PC-3 (cell line): ENCODE measurements around the gene ZNRF1. TPM values are rescaled to one million over a fixed set of nuclear protein-coding genes. Genes with fewer than 3 reads are reported as not detected.
A peak's percentile ranks its signal among the peaks of the same experiment; 100 is the strongest.
"Not testable (repeated sequence)": the region's sequence is repeated elsewhere in the genome, so short reads cannot be mapped to it uniquely, and the experiment has no call there.

ENCODE experiments used
- ATAC-seq: fragments of 200-7000 bp; cut with Tn5 transposase; 2 replicates; pipeline ENCODE4 v1.9.1; 2020; ENCODE audit warnings: mild to moderate bottlenecking, moderate library complexity
- BruUV-seq: library from RNA; stranded (reverse); fragments of 400-500 nt; replicated peaks from 2 replicates; lab custom pipeline; 2021; lab: Mats Ljungman, UMichigan
- CTCF ChIA-PET: fragments of 300-600 bp; sonication (Branson Sonifier 250); formaldehyde crosslinking; loops from one replicate; lab custom pipeline; 2022; ENCODE audit warnings: antibody characterized with exemption; lab: Charles Lee
- POLR2A ChIA-PET: fragments of 300-600 bp; sonication (Branson Sonifier 250); formaldehyde crosslinking; loops from one replicate; lab custom pipeline; 2022; ENCODE audit warnings: antibody characterized with exemption; ENCODE audit not compliant: unreplicated experiment; lab: Charles Lee
- DNase-seq: peaks from one replicate; pipeline ENCODE4 v3.0.0-alpha.2; 2015
- H2AFZ ChIP-seq: fragments of 300-600 bp; sonication (generic); 2 replicates; pipeline ENCODE4 v1.6.0; 2016; ENCODE audit warnings: antibody characterized with exemption, low read length
- H3F3A ChIP-seq: fragments of 300-600 bp; sonication (generic); one replicate; pipeline ENCODE4 v1.6.0; 2017; ENCODE audit warnings: antibody characterized with exemption, low read length, control low read depth, mild to moderate bottlenecking; ENCODE audit not compliant: unreplicated experiment
- H3K27ac ChIP-seq: fragments of 300-600 bp; sonication (generic); 2 replicates; pipeline ENCODE4 v1.5.1; 2016; ENCODE audit warnings: mild to moderate bottlenecking, low read length
- H3K27me3 ChIP-seq: fragments of 300-600 bp; sonication (generic); 2 replicates; pipeline ENCODE4 v1.6.1; 2016; ENCODE audit warnings: low read length, mixed read lengths
- H3K36me3 ChIP-seq: fragments of 300-600 bp; sonication (generic); 2 replicates; pipeline ENCODE4 v1.6.1; 2016; ENCODE audit warnings: low read depth, mixed run types, low read length, mixed read lengths
- H3K4me1 ChIP-seq: fragments of 300-600 bp; sonication (generic); 2 replicates; pipeline ENCODE4 v1.5.1; 2016; ENCODE audit warnings: low read length; ENCODE audit not compliant: insufficient read depth
- H3K4me2 ChIP-seq: fragments of 300-600 bp; sonication (generic); 2 replicates; pipeline ENCODE4 v1.6.0; 2016; ENCODE audit warnings: low read length
- H3K4me3 ChIP-seq: fragments of 300-600 bp; sonication (generic); 2 replicates; pipeline ENCODE4 v1.5.1; 2016; ENCODE audit warnings: mild to moderate bottlenecking, low read length, mixed read lengths
- H3K79me2 ChIP-seq: fragments of 300-600 bp; sonication (generic); 2 replicates; pipeline ENCODE4 v1.6.1; 2017; ENCODE audit warnings: low read length, mixed read lengths
- H3K9ac ChIP-seq: fragments of 300-600 bp; sonication (generic); 2 replicates; pipeline ENCODE4 v1.6.0; 2016; ENCODE audit warnings: mild to moderate bottlenecking, low read length
- H3K9me2 ChIP-seq: fragments of 300-600 bp; sonication (generic); replicated peaks from 2 replicates; pipeline ENCODE4 v1.6.1; 2016; ENCODE audit warnings: mixed run types, low read length, mixed read lengths
- H3K9me3 ChIP-seq: fragments of 300-600 bp; sonication (generic); 2 replicates; pipeline ENCODE4 v1.6.1; 2016; ENCODE audit warnings: low read length, mixed read lengths
- H4K20me1 ChIP-seq: fragments of 300-600 bp; sonication (generic); 2 replicates; pipeline ENCODE4 v1.6.1; 2016; ENCODE audit warnings: low read length, mixed read lengths
- EZH2 ChIP-seq: fragments of 300-600 bp; sonication (generic); IDR thresholded peaks from one replicate; pipeline ENCODE4 v1.6.1; 2017; ENCODE audit warnings: antibody characterized with exemption, mild to moderate bottlenecking, low read length; ENCODE audit not compliant: unreplicated experiment
- EZH2phosphoT487 ChIP-seq: fragments of 300-600 bp; sonication (generic); IDR thresholded peaks from 2 replicates; pipeline ENCODE4 v1.6.1; 2018; ENCODE audit warnings: mild to moderate bottlenecking, antibody characterized with exemption, low read length, borderline replicate concordance
- intact Hi-C: fragments of 100-400 bp; cut with micrococcal nuclease; formaldehyde crosslinking; loops from 2 replicates; pipeline ENCODE4 v1.9.0; 2023
- total RNA-seq: library from RNA; depleted of rRNA; stranded (reverse); fragments of >200 nt; gene quantifications from 2 replicates; pipeline ENCODE4 v1.2.3, GENCODE V29; 2014
- TF ChIP-seq, protein P1 (sequence below): fragments of 300-600 bp; sonication (generic); conservative IDR thresholded peaks from 2 replicates; pipeline ENCODE4 v1.5.1; 2017; ENCODE audit warnings: antibody characterized with exemption, low read depth, mild to moderate bottlenecking, low read length

ZNRF1 gene
- total RNA-seq, 1 experiment from 2014 or later = 60.4 TPM

GRCh38 chr16:75024182-75024581, 25.4 kb downstream of the ZNRF1 start:
- no peak for ATAC-seq
- no peaks in the 10 kb centered on the region for H3K27me3 ChIP-seq
- CTCF ChIA-PET = no interaction called here

DNA sequence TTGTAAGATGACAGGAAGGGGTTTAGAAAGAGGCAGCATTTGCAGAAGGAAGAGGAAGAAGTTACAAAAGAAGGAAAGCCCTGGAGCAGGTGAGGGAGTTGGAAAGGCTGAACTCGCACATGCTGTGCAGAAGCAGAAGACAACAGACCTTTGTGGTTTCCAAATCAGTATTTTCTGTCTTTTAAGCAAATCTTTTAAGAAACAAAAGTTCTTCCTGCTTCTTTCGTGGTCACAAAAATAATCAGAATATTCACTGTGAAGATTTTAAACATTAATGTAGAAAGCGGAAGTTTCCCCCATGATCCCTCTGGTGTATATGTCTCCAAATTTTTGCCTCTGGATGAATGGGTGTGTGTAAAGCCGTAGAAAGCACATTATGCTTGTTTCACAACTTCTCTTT, 25.8 kb downstream of the ZNRF1 start:
- CTCF ChIA-PET = no interaction called here
- peaks cover 80% of the 10 kb centered on the region for H3K79me2 ChIP-seq

More at GRCh38 chr16:75024182-75024581, 25.4 kb downstream of the ZNRF1 start:
- TF ChIP-seq, protein P1, sequence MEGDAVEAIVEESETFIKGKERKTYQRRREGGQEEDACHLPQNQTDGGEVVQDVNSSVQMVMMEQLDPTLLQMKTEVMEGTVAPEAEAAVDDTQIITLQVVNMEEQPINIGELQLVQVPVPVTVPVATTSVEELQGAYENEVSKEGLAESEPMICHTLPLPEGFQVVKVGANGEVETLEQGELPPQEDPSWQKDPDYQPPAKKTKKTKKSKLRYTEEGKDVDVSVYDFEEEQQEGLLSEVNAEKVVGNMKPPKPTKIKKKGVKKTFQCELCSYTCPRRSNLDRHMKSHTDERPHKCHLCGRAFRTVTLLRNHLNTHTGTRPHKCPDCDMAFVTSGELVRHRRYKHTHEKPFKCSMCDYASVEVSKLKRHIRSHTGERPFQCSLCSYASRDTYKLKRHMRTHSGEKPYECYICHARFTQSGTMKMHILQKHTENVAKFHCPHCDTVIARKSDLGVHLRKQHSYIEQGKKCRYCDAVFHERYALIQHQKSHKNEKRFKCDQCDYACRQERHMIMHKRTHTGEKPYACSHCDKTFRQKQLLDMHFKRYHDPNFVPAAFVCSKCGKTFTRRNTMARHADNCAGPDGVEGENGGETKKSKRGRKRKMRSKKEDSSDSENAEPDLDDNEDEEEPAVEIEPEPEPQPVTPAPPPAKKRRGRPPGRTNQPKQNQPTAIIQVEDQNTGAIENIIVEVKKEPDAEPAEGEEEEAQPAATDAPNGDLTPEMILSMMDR = no peak
- POLR2A ChIA-PET = no interaction called here
- no peaks in the 10 kb centered on the region for H4K20me1 ChIP-seq
- no peak overlapping the region for H3K9ac ChIP-seq
- peaks cover 9% of the 10 kb centered on the region for H3K36me3 ChIP-seq
- H3K9me3 ChIP-seq = peaks cover 5% of the 10 kb centered on the region
- BruUV-seq = no TSS peak
- no peaks in the 10 kb centered on the region for H3K9me2 ChIP-seq
- H2AFZ ChIP-seq = no peak overlapping the region
- peaks cover 80% of the 10 kb centered on the region for H3K79me2 ChIP-seq
- H3K4me1 ChIP-seq = peaks cover 10% of the 10 kb centered on the region
- no peaks in the 10 kb centered on the region for H3F3A ChIP-seq
- H3K27ac ChIP-seq = no peak overlapping the region
- no peak overlapping the region for H3K4me3 ChIP-seq
- intact Hi-C loops = no loop called here
- no peak for DNase-seq
- H3K4me2 ChIP-seq = no peak overlapping the region

GRCh38 chr16:75025761-75026160, 26.9 kb downstream of the ZNRF1 start:
- Histone ChIP-seq H3K36me3 (peaks cover 7% of the 10 kb centered on the region), H3K79me2 (peaks cover 78% of the 10 kb centered on the region), H3F3A (peaks cover 7% of the 10 kb centered on the region), H3K9me2 (no peaks in the 10 kb centered on the region), H3K27ac (no peak overlapping the region), H3K4me3 (no peak overlapping the region), H3K27me3 (no peaks in the 10 kb centered on the region), H3K9ac (no peak overlapping the region), H3K4me1 (peaks cover 24% of the 10 kb centered on the region), H3K4me2 (no peak overlapping the region), H3K9me3 (peaks cover 5% of the 10 kb centered on the region), H4K20me1 (no peaks in the 10 kb centered on the region), H2AFZ (no peak overlapping the region)
- POLR2A ChIA-PET = interaction anchor here (0.5 kb wide), 1 partner anchor 597 kb away, joined by 3 read pairs; the partner anchor contains the start of gene ADAT1
- TF ChIP-seq EZH2phosphoT487 (no peak), EZH2 (no peak)
- TF ChIP-seq, protein P1 = no peak
- CTCF ChIA-PET = no interaction called here
- ATAC-seq = no peak
- intact Hi-C loops = no loop called here
- BruUV-seq = no TSS peak
- DNase-seq = no peak

More for the DNA sequence above, 25.8 kb downstream of the ZNRF1 start:
- POLR2A ChIA-PET = no interaction called here
- ATAC-seq = no peak
- TF ChIP-seq, protein P1 = no peak
- Histone ChIP-seq H4K20me1 (no peaks in the 10 kb centered on the region), H2AFZ (no peak overlapping the region), H3K9ac (no peak overlapping the region), H3K27ac (no peak overlapping the region), H3K27me3 (no peaks in the 10 kb centered on the region), H3K4me1 (peaks cover 13% of the 10 kb centered on the region), H3K4me3 (no peak overlapping the region), H3K4me2 (no peak overlapping the region), H3K36me3 (peaks cover 9% of the 10 kb centered on the region), H3K9me3 (peaks cover 5% of the 10 kb centered on the region), H3F3A (no peaks in the 10 kb centered on the region), H3K9me2 (no peaks in the 10 kb centered on the region)
- no peak for DNase-seq
- intact Hi-C loops = no loop called here
- no TSS peak for BruUV-seq

DNA sequence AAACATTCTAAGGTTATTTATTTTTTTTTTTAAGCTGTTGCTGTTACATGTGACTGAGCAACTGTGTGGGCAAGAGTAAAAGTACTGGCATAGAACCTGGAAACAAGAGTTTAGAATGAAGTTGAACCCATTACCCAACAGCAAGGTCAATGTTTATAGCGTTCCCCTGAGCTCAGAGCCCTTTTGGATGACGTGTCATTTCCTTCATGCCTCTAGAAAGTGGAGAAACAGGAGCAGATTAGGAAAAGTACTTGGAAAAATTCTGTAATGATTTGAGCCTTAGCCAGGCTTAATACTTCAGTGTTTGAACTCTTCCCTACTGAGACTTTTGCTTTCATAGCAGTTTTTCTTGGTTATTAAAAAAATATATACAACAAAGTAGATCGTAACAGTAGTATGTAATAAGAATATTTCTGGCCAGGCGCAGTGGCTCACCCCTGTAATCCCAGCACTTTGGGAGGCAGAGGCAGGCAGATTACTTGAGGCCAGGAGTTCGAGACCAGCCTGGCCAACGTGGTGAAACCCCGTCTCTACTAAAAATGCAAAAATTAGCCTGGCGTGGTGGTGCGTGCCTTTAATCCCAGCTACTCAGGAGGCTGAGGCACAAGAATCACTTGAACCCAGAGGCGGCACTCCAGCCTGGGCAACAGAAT, 27.5 kb downstream of the ZNRF1 start:
- H3K9me3 ChIP-seq, H3K27me3 ChIP-seq, H4K20me1 ChIP-seq, ATAC-seq, H3K27ac ChIP-seq, H3K9ac ChIP-seq, H3K4me2 ChIP-seq, H3K9me2 ChIP-seq, H3K36me3 ChIP-seq, H2AFZ ChIP-seq, H3F3A ChIP-seq, H3K4me3 ChIP-seq, BruUV-seq, intact Hi-C loops: not testable (repeated sequence)
- peak; percentile 22 for DNase-seq
- peaks cover 78% of the 10 kb centered on the region for H3K79me2 ChIP-seq
- CTCF ChIA-PET = interaction anchor here (0.6 kb wide), 1 partner anchor 93 kb away, joined by 5 read pairs; no protein-coding TSS in a partner anchor
- POLR2A ChIA-PET = interaction anchor here (0.5 kb wide), 1 partner anchor 596 kb away, joined by 3 read pairs; the partner anchor contains the start of gene ADAT1
- peaks cover 24% of the 10 kb centered on the region for H3K4me1 ChIP-seq
